ENCODE data around the gene OSGEPL1.

Gene OSGEPL1

GRCh38 chr2:189762551-189763298 lies at the start of gene OSGEPL1:
Gene OSGEPL1, minus strand, starts transcription at chr2:189762792. Its CDS starts 1,152 bp downstream, at chr2:189761640.
- H3K4me1 ChIP-seq (ENCODE audit: control insufficient read depth in 2 of 2, insufficient read depth in 2 of 2, low read length in 2 of 2) = peaks cover 4 to 8% of the 10 kb centered on the region in 2 donors
- peak within 1 kb of the TSS; percentile 90 to 99 for H3K4me3 ChIP-seq (ENCODE audit: low read length in 2 of 2)
- H3K9ac ChIP-seq (ENCODE audit: low read depth in 1 of 2, low read length in 2 of 2) = peak within 1 kb of the TSS; percentile 76 to 94
- no peaks in the 10 kb centered on the region for H3K36me3 ChIP-seq (ENCODE audit: control insufficient read depth in 2 of 2, insufficient read depth in 2 of 2, low read length in 2 of 2)
- peak within 1 kb of the TSS; percentile 71 to 87 for H3K27ac ChIP-seq (ENCODE audit: low read depth in 2 of 2, low read length in 2 of 2)
- no peaks in the 10 kb centered on the region for H3K9me3 ChIP-seq (ENCODE audit: control insufficient read depth in 2 of 2, low read length in 2 of 2)
- no peaks in the 10 kb centered on the region for H3K27me3 ChIP-seq (ENCODE audit: control insufficient read depth in 2 of 2, insufficient read depth in 2 of 2, low read length in 2 of 2)

- H3K4me3 ChIP-seq (ENCODE audit: low read length in 2 of 2) = no peak overlapping the region
- peaks cover 0 to 7% of the 10 kb centered on the region in 2 donors for H3K36me3 ChIP-seq (ENCODE audit: control insufficient read depth in 2 of 2, insufficient read depth in 2 of 2, low read length in 2 of 2)
- no peaks in the 10 kb centered on the region for H3K27me3 ChIP-seq (ENCODE audit: control insufficient read depth in 2 of 2, insufficient read depth in 2 of 2, low read length in 2 of 2)
- H3K9ac ChIP-seq (ENCODE audit: low read depth in 1 of 2, low read length in 2 of 2) = no peak overlapping the region
- no peaks in the 10 kb centered on the region for H3K4me1 ChIP-seq (ENCODE audit: control insufficient read depth in 2 of 2, insufficient read depth in 2 of 2, low read length in 2 of 2)
- H3K27ac ChIP-seq (ENCODE audit: low read depth in 2 of 2, low read length in 2 of 2) = no peak overlapping the region
- H3K9me3 ChIP-seq (ENCODE audit: control insufficient read depth in 2 of 2, low read length in 2 of 2) = no peaks in the 10 kb centered on the region
Observed at GRCh38 chr2:189803431-189803830, 40.8 kb upstream of the OSGEPL1 start.

DNA sequence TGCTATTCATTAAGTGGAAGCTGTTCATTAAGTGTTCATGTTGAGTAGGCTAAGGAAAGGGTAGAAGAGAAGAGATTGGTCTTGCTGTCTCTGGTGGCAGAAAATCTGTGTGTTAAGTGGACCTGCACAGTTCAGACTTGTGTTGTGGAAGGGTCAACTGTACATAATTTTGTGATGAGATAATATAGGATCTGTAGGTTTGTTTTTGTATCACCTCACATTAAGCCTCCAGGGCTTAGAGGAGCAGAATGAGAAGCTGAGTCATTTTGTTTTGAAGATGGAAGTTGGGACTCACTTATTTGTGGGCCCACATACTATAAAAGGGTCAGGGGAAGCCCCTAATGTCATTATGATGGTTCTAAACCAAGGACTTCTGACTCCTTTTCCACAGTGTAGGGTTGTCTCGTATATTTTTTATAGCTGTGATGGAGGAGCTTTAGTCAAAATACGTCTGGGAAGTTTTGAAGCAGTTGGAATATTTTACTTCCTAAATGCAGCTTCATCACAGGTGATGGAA lies 39.9 kb upstream of the OSGEPL1 start:
- Histone ChIP-seq H3K9ac (ENCODE audit: low read depth in 1 of 2, low read length in 2 of 2) (no peak overlapping the region), H3K36me3 (ENCODE audit: control insufficient read depth in 2 of 2, insufficient read depth in 2 of 2, low read length in 2 of 2) (peaks cover 2 to 8% of the 10 kb centered on the region in 2 donors), H3K27ac (ENCODE audit: low read depth in 2 of 2, low read length in 2 of 2) (no peak overlapping the region), H3K4me1 (ENCODE audit: control insufficient read depth in 2 of 2, insufficient read depth in 2 of 2, low read length in 2 of 2) (no peaks in the 10 kb centered on the region), H3K4me3 (ENCODE audit: low read length in 2 of 2) (no peak overlapping the region), H3K9me3 (ENCODE audit: control insufficient read depth in 2 of 2, low read length in 2 of 2) (no peaks in the 10 kb centered on the region), H3K27me3 (ENCODE audit: control insufficient read depth in 2 of 2, insufficient read depth in 2 of 2, low read length in 2 of 2) (no peaks in the 10 kb centered on the region)

GRCh38 chr2:189799531-189799930 lies 36.9 kb upstream of the OSGEPL1 start:
- Histone ChIP-seq H3K4me3 (ENCODE audit: low read length in 2 of 2) (no peak overlapping the region), H3K4me1 (ENCODE audit: control insufficient read depth in 2 of 2, insufficient read depth in 2 of 2, low read length in 2 of 2) (no peaks in the 10 kb centered on the region), H3K36me3 (ENCODE audit: control insufficient read depth in 2 of 2, insufficient read depth in 2 of 2, low read length in 2 of 2) (peaks cover 10 to 15% of the 10 kb centered on the region in 2 donors), H3K27ac (ENCODE audit: low read depth in 2 of 2, low read length in 2 of 2) (no peak overlapping the region), H3K9me3 (ENCODE audit: control insufficient read depth in 2 of 2, low read length in 2 of 2) (no peaks in the 10 kb centered on the region), H3K27me3 (ENCODE audit: control insufficient read depth in 2 of 2, insufficient read depth in 2 of 2, low read length in 2 of 2) (no peaks in the 10 kb centered on the region), H3K9ac (ENCODE audit: low read depth in 1 of 2, low read length in 2 of 2) (no peak overlapping the region)

DNA sequence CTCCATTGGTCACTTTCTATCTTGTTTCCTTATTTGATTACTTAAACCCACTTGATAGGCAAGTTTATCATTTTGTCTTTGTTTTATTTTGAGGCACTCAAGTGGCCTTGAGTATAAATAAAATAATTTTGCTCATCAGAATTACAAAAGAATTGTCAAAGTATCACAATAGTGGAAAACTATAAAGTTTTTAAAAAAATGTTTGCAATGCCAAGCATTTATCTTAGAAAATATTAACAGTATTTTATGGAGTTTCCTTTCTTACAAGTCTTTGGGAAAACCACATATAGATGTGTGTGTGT lies 36.4 kb upstream of the OSGEPL1 start:
- no peak overlapping the region for H3K4me3 ChIP-seq (ENCODE audit: low read length in 2 of 2)
- H3K36me3 ChIP-seq (ENCODE audit: control insufficient read depth in 2 of 2, insufficient read depth in 2 of 2, low read length in 2 of 2) = peaks cover 10 to 17% of the 10 kb centered on the region in 2 donors
- no peaks in the 10 kb centered on the region for H3K4me1 ChIP-seq (ENCODE audit: control insufficient read depth in 2 of 2, insufficient read depth in 2 of 2, low read length in 2 of 2)
- H3K9me3 ChIP-seq (ENCODE audit: control insufficient read depth in 2 of 2, low read length in 2 of 2) = no peaks in the 10 kb centered on the region
- no peak overlapping the region for H3K27ac ChIP-seq (ENCODE audit: low read depth in 2 of 2, low read length in 2 of 2)
- no peak overlapping the region for H3K9ac ChIP-seq (ENCODE audit: low read depth in 1 of 2, low read length in 2 of 2)
- H3K27me3 ChIP-seq (ENCODE audit: control insufficient read depth in 2 of 2, insufficient read depth in 2 of 2, low read length in 2 of 2) = no peaks in the 10 kb centered on the region

DNA sequence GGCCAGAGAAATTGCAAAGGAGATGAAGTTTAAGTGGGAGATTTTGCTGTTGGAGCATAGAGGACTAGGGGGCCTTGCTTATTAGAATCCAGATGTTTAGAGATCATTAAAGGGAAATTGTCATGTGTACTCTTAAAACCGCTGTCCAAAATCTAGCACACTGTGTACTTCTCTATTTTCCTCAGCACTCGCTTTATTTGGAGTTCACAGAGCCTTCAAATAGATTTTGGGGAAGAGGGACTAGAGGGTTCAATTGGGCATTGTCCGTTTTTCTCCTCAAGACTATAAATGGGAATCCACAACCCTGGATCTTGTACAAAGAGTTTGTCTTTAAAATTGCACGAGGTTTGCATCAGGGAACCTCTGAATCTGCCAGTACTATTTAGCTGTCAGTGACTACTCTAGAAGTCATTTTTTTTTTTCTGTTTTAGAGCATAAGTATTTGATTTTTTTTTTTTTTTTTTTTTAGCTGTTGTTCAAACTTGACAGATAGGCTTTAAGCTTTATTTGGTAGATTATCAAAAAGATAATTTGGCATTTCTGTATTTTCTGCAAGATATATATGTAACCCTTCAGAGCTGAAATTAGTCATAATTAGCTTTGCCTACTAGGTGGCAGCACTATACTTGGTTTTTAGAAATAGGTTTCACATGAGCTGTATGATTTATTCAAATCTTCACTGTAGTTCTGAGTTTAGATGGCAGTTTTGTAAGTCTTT lies 35.9 kb upstream of the OSGEPL1 start:
- Histone ChIP-seq H3K4me3 (ENCODE audit: low read length in 2 of 2) (no peak overlapping the region), H3K9me3 (ENCODE audit: control insufficient read depth in 2 of 2, low read length in 2 of 2) (no peaks in the 10 kb centered on the region), H3K9ac (ENCODE audit: low read depth in 1 of 2, low read length in 2 of 2) (no peak overlapping the region), H3K36me3 (ENCODE audit: control insufficient read depth in 2 of 2, insufficient read depth in 2 of 2, low read length in 2 of 2) (peaks cover 9 to 22% of the 10 kb centered on the region in 2 donors), H3K27ac (ENCODE audit: low read depth in 2 of 2, low read length in 2 of 2) (no peak overlapping the region), H3K27me3 (ENCODE audit: control insufficient read depth in 2 of 2, insufficient read depth in 2 of 2, low read length in 2 of 2) (no peaks in the 10 kb centered on the region), H3K4me1 (ENCODE audit: control insufficient read depth in 2 of 2, insufficient read depth in 2 of 2, low read length in 2 of 2) (no peaks in the 10 kb centered on the region)

DNA sequence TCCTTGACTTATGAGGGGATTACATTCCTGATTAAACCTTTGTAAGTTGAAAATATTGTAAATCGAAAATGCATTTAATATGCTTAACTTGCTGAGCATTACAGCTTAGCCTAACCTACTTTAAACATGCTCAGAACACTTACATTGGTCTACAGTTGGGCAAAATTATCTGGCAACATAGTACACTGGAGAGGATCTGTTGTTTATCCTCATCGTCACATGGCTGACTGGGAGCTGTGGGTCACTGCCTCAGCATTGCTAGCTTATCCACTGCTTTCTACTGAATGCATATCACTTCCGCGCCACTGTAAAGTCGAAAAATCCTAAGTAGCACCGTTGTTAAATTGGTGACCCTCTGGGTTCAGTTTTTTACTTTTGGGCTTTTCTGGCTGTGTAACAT lies 35.3 kb upstream of the OSGEPL1 start:
- H3K36me3 ChIP-seq (ENCODE audit: control insufficient read depth in 2 of 2, insufficient read depth in 2 of 2, low read length in 2 of 2) = peaks cover 7 to 24% of the 10 kb centered on the region in 2 donors
- no peaks in the 10 kb centered on the region for H3K4me1 ChIP-seq (ENCODE audit: control insufficient read depth in 2 of 2, insufficient read depth in 2 of 2, low read length in 2 of 2)
- no peak overlapping the region for H3K4me3 ChIP-seq (ENCODE audit: low read length in 2 of 2)
- no peaks in the 10 kb centered on the region for H3K9me3 ChIP-seq (ENCODE audit: control insufficient read depth in 2 of 2, low read length in 2 of 2)
- H3K9ac ChIP-seq (ENCODE audit: low read depth in 1 of 2, low read length in 2 of 2) = no peak overlapping the region
- no peaks in the 10 kb centered on the region for H3K27me3 ChIP-seq (ENCODE audit: control insufficient read depth in 2 of 2, insufficient read depth in 2 of 2, low read length in 2 of 2)
- H3K27ac ChIP-seq (ENCODE audit: low read depth in 2 of 2, low read length in 2 of 2) = no peak overlapping the region

DNA sequence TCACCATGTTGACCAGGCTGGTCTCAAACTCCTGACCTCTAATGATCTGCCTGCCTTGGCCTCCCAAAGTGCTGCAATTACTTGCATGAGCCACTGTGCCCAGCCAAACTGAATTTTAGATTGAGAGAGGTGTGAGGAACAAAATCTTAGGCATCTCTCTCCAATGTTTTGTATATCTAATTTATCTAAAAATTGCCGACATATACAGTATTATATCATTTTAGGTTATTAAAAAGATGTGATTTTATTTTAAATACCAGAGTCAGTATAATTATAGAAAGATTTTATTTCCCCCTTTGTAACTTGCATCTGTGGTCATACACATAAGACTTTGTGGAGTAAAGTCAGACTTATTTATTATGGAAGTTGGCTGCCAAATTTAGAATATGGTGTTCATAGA lies 31.7 kb upstream of the OSGEPL1 start:
- peaks cover 3 to 26% of the 10 kb centered on the region in 2 donors for H3K36me3 ChIP-seq (ENCODE audit: control insufficient read depth in 2 of 2, insufficient read depth in 2 of 2, low read length in 2 of 2)
- no peak overlapping the region for H3K9ac ChIP-seq (ENCODE audit: low read depth in 1 of 2, low read length in 2 of 2)
- H3K27ac ChIP-seq (ENCODE audit: low read depth in 2 of 2, low read length in 2 of 2) = no peak overlapping the region
- no peaks in the 10 kb centered on the region for H3K27me3 ChIP-seq (ENCODE audit: control insufficient read depth in 2 of 2, insufficient read depth in 2 of 2, low read length in 2 of 2)
- no peaks in the 10 kb centered on the region for H3K9me3 ChIP-seq (ENCODE audit: control insufficient read depth in 2 of 2, low read length in 2 of 2)
- H3K4me1 ChIP-seq (ENCODE audit: control insufficient read depth in 2 of 2, insufficient read depth in 2 of 2, low read length in 2 of 2) = no peaks in the 10 kb centered on the region
- H3K4me3 ChIP-seq (ENCODE audit: low read length in 2 of 2) = no peak overlapping the region

DNA sequence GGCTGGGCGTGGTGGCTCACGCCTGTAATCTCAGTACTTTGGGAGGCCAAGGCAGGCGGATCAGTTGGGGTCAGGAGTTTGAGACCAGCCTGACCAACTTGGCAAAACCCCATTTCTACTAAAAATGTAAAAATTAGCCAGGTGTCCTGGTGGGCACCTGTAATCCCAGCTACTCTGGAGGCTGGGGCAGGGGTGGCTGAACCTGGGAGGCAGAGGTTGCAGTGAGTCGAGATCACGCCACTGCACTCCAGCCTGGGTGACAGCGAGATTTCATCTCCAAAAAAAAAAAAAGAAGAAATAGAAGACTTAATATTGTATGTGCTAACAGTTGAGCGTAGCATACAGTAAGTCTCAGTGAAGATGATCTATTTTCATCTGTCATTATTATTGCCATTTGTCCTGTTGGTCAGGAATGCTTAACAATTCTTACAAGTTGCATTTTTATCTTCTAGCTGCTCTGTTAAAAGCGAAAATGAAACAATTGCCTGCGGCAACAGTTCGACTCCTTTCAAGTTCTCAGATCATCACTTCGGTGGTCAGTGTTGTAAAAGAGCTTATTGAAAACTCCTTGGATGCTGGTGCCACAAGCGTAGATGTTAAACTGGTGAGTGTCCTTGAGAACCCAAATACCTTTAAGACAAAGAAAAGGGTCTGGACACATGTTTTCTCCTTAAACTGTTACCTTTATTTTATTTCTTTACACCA lies 28.9 kb upstream of the OSGEPL1 start:
- no peak overlapping the region for H3K27ac ChIP-seq (ENCODE audit: low read depth in 2 of 2, low read length in 2 of 2)
- H3K27me3 ChIP-seq (ENCODE audit: control insufficient read depth in 2 of 2, insufficient read depth in 2 of 2, low read length in 2 of 2) = no peaks in the 10 kb centered on the region
- H3K36me3 ChIP-seq (ENCODE audit: control insufficient read depth in 2 of 2, insufficient read depth in 2 of 2, low read length in 2 of 2) = peaks cover 0 to 16% of the 10 kb centered on the region in 2 donors
- H3K4me1 ChIP-seq (ENCODE audit: control insufficient read depth in 2 of 2, insufficient read depth in 2 of 2, low read length in 2 of 2) = no peaks in the 10 kb centered on the region
- no peak overlapping the region for H3K9ac ChIP-seq (ENCODE audit: low read depth in 1 of 2, low read length in 2 of 2)
- no peaks in the 10 kb centered on the region for H3K9me3 ChIP-seq (ENCODE audit: control insufficient read depth in 2 of 2, low read length in 2 of 2)
- no peak overlapping the region for H3K4me3 ChIP-seq (ENCODE audit: low read length in 2 of 2)
